ENCODE measurements around the gene HMCN2.

GRCh38 chr9:130222833-130223232, 42.7 kb upstream of the HMCN2 start:
- TF ChIP-seq CTCF (IDR thresholded peaks at IDR 0.05): no peak
- no peak for TF ChIP-seq POLR2A (IDR thresholded peaks at IDR 0.05)
- no peak for TF ChIP-seq EP300 (IDR thresholded peaks at IDR 0.05)

All from ovary (tissue), 3 donors.